H1 (cell line): Measurements from ENCODE around the gene CGREF1. TPM values are rescaled to one million over a fixed set of nuclear protein-coding genes. Genes with fewer than 3 reads are reported as not detected.

ENCODE experiments used
- polyA plus RNA-seq, 7 experiments: library from polyadenylated mRNA; depleted of rRNA in 3 of 7; stranded (reverse) in 5 of 7; unstranded in 2 of 7; fragments of >200 nt in 5 of 7; fragments of 200-250 nt in 2 of 7; gene quantifications; 1 replicate in 5 of 7; 2 replicates in 1 of 7; 4 replicates in 1 of 7; pipeline versions ENCODE4 v1.2.1 to v1.2.3, GENCODE V29; 2011 to 2013; ENCODE audit warnings: missing spikeins in 2 of 7, mixed read lengths in 2 of 7
- total RNA-seq: library from RNA; stranded (reverse); fragmentation: NEBNext Ultra II Directional; extraction: Animal tissue kit (Norgen Biotek cat#: 25700); gene quantifications from 2 replicates; pipeline ENCODE4 v1.2.1, GENCODE V29; 2021
- TF ChIP-seq, protein P1 (sequence below): IDR thresholded peaks from 2 replicates; pipeline ENCODE4 v1.6.1; 2012; ENCODE audit warnings: low read length, inconsistent platforms

The CGREF1 gene
- total and polyA plus RNA-seq, 2 of the 8 experiments (the other 6 are each of a cell fraction or from before 2014, with no cell fraction given), result 2.5 to 3.4 TPM

DNA sequence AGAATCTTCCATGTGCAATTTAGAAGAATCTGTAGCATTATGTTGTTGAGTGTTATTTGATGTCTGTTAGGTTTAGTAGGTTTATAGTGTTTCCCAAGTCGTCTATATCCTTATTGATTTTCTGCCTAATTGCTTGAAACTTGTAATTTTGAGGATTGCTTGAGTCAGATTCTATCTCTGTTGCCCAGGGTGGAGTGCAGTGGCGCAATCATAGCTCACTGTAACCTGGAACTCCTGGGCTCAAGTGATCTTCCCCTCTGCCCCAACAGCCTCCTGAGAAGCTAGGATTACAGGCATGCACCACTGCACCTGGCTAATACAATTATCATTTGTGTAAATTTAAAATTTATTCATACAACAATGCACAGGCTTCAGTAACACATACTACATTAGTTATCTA is 26.8 kb upstream of the CGREF1 start (continued):
- TF ChIP-seq, protein P1, sequence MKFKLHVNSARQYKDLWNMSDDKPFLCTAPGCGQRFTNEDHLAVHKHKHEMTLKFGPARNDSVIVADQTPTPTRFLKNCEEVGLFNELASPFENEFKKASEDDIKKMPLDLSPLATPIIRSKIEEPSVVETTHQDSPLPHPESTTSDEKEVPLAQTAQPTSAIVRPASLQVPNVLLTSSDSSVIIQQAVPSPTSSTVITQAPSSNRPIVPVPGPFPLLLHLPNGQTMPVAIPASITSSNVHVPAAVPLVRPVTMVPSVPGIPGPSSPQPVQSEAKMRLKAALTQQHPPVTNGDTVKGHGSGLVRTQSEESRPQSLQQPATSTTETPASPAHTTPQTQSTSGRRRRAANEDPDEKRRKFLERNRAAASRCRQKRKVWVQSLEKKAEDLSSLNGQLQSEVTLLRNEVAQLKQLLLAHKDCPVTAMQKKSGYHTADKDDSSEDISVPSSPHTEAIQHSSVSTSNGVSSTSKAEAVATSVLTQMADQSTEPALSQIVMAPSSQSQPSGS, result no peak
